NCI-H526 treated with DMSO at 0.1 percent for 48 hours (cell line): Measurements from ENCODE around the gene HS6ST3.

Experiments used
- DNase-seq: peaks from one replicate; lab custom pipeline; 2025; lab: John Stamatoyannopoulos, UW

Gene HS6ST3

DNA sequence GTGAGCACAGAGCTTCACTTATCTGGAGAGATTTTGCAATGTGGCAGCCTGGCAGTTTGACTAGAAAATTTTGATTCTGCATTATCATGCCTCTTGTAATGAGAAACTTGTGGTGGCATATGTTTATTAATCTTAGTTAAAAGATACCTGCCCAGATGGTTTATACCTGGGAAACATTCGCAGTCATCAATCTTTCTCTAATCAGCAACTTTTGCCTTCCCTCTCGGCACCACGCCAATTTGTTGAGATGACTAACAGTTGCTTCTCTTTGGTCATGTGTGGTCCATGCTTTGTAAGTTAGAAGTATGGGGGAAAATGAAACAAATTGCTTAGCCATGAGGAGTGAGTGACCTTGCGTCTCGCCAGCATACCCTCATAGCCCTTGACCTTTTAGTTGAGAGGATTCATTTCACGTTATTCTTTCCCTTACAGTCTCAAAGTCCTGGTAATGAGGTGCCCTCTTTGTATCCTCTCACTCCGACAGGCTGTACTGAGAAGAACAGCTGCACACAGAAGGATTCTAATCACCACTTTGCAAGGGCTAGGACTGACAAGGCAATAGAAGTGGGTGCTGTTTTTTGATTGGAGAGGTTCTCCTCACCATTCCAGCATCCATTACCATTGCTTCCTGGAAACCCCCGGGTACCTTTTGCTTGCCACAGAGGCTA, 703.0 kb downstream of the HS6ST3 start:
- no peak for DNase-seq

DNA sequence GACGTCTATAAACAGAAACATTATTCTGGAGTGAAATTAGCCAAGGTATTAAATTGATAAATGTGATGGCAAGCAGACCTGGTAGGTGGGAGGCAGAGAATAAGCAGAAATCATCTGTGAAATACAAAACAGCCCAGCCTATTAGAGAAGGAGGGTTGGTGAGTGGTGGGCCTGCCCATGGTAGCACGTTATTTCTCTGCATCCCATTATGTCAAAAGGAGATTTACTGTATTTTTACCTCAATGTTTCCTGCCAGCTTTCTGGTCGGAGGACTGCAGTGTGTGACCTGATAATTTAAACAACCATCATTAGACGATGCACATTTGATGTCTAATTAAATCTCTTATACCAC, 703.5 kb downstream of the HS6ST3 start:
- no peak for DNase-seq

DNA sequence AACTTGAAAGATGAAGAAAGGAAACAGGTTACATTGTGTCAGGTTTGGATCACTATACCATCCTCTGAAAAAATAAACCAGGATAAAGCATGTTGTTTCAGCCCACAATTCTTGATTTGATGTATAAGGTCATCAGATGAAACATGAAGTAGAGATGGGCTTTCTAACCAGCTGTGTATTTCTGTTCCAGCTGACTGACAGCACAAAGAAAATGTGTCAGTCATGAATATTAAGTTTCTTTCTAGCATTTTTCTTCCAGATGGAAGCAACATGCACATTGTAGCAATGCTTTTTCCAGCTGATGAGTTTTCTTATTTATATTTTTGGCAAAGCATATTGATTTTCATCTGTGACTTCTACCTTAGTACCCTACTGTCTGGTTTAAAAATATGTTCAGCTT, 704.8 kb downstream of the HS6ST3 start:
- DNase-seq = no peak

DNA sequence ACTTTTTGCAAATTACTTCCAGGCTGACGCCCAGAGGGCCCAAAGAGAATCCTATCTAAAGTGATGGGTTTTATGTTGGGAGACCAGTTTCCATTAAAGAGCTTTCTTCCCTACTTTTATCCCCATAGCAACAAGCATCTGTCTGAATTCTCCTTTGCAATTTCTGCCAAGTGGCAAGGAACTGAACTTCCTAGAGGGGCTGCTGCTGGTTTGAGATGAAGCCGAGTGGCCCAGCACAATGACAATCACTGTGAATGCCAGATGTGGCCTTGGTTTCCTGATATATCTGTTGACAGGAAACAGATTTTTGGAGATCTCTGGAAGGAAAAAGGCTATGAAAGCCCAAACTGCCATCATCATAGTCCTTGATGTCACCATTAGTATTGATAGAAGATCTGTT, 705.8 kb downstream of the HS6ST3 start:
- no peak for DNase-seq

DNA sequence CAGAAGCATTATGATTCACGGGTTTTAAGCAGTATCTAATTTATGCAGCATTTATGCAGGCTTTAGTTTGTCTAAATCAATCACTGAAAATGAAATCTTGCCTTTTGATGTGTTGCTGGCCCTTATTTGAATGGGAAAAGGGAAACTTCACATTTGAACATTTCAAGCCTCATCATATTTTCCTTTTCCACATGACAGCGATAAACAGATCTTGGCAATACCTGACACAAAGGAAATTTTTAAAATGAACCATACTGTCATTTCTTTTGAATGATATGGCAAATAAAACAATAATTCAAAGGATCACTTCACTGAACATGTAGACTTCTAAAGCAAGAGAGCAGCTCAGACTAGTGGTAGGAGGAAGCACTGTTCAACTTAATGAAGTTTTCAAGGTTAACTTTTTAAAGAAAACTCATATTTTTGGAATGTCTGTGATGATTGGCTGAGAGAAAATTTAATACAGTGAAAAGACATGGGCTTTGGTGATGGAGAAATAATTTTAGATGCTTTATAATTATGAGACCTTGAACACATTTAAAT, 706.3 kb downstream of the HS6ST3 start:
- no peak for DNase-seq

DNA sequence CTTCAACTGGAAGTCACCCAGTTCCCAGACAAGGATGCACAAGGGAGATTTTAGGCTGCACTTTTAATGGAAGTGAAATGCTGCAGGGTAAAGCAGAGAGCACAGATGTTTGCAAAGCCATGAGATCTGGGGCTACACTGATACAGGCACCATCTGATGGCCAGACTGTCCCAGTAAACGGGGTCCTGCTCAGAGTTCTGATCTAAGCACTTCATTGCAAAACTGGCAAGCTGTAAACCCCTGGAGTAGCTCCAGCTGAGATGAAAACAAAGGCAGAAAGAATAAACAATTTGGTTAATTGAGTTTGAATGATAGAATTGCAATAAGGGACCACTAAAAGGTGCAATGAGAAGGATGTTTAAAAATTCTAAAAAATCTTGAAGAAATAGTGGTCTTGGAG, 707.2 kb downstream of the HS6ST3 start:
- DNase-seq = no peak

DNA sequence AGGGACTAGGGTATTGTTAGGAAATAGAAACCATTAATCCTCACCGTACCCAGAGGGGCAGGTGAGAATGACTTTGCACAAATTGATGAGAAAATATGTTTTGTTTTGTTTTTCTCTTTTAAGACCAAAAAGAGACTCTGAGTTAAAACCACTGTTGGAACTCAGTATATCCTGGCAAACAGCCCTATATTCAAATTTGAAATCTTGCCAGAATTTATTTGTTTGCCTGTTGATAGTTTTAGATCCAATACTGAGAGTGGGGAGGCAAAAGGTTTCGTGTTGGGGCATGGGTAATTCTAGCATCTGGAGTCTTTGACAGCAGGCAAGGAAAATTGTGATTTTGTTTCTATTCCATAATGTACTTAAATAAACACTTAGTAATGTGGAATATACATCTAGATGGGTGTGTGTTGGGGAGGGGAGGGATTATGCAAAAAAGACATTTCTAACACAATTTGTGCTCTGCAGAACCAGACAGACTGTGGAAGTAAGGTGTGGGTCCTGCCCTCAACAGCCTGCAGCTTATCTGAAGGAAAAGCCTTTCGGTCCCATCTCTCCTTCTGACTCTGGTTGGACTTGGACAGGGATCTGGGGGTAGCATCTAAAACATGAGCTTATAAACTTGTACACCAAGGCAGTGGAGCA, 713.7 kb downstream of the HS6ST3 start:
- no peak for DNase-seq

DNA sequence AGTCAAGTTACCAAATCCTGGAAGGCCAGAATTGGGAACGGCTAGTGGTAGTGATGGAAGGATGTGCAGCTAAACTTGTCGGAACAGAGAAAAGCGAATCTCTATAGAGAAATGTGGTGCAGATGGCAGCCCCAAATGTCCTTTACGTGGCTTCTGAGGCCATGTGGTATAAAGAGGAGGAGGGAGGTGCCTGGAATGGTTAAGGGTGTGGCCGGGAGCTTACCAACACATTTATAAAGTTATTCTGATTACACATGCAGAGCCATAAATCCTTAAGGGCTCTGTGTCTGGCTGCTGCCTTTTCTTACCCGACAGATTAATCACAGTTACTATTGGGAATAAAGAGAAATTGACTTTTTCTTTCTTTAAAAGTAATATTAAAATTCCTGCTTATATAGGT, 714.3 kb downstream of the HS6ST3 start:
- no peak for DNase-seq

DNA sequence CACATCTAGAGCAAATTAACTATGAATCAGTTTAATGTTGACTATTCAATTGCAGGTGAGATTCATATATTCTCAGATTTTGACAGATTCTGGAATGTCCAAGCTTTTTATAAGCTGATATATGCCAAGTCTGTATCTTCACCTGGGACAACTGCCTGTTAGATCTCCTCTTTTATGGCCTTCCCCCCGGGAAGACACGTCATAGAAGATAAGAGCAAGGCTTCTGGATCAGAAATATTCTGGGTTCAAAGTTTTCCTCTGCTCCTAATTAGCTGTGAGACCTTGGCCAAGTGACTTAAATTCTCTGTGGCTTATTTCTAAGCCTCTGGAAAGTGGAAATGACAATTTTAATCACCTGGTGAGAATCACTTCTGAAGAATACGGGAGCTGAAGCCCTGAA, 716.8 kb downstream of the HS6ST3 start:
- no peak for DNase-seq

DNA sequence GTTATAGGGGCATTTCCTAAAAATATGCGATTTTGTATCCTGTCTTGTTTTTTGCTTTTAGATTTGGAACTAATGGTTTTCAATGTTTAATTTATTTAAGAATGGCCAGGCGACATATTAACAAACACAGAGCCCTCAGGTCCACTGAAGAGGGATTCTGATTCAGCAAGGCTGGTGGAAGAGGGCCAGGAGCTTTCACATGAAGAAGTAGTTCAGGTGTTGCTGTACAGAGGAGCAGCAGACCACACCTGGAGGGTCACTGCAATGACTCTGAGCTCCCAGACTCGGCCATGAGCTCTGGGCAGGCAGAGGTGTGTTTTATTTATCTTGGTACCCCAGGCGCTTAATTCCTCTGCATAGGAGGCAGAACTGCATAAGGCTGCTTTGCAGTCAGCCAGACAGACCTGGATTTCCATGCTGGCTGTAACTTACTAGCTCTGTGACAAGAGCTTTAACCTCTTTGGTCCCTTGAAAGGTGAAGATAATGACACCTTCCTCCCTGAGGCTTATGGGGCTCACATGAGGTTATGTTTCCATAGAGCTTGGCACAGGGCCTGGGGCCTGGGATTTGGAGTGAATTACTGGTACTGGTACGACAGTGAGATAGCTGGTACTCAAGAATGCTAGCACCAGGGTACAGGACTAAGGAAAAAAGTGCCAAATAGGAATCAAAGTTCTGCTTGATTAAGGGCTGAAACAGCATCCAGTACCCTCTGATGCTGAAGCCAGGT, 719.6 kb downstream of the HS6ST3 start:
- no peak for DNase-seq

DNA sequence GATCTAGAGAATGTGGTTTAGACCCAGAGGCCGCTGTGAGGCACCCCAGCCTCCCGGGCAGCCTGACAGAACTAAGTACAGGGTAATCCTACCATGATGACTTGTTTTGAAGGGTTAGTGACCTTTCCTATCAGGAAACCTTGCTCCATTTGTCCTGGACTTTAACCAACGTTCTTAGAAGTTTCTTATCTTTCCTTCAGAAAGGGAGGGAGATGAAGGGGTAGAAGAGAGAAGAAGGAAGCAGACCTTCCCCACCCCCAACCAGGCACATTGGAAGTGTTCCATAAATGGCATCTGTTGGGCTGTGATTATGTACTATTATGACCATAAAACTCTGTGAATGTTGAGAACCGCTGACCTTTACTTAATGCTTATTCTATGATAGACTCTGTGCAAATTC, 720.2 kb downstream of the HS6ST3 start:
- no peak for DNase-seq

DNA sequence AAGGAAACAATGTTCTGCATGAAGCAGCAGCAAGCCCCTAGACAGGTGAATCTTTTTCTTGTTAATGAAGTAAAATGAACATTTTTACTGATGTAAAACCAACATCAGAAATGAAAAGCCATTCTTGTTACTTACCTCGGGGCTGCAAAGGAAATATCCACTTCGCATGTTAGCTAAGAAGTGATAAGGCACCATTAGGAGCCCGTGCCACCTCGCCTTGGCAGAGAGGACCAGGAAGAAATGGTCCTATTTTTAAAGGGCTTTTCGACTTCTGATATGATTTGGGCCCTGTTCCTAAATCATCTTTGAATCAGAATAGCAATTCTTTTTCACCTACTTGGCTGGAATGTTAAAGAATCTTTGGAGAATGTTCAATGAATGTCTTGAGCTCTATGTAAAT, 721.1 kb downstream of the HS6ST3 start:
- DNase-seq = no peak

DNA sequence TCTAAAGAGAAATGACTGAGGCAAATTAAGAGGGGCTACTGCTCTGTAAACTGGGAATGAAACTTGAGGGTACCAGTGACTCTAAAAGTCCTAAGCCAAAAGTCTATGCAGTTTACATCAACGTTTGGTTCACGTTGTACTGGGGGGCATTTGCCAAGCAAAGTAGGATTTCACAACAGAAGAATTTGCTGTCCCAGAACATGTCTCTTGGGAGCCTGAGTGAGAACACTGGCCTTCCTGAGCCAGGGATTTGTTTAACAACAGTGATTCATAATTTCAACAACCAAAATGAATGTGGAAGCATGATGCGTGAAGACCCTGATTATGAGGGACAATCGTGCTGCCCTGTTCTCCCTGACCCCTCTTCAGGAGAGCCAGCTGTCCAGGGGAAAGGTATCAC, 726.4 kb downstream of the HS6ST3 start:
- no peak for DNase-seq

DNA sequence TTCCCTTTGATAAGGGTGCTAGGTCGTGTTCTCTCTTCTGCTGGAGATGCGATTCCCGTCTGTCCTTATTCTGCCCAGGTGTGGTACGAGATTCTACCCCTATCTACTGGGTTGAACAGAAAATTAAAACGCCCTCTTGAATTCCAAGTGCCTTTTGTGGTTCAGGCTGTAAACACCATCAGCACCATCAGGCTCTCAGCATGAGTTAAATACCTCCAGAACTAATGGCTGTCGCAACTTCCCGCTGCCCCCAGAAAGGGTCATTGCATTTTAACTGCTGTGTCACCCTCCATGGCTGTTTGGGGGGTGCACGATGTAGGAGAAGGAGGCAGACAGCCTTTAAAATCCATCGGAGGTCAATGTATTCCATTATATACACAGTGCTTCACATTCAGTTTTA, 727.0 kb downstream of the HS6ST3 start:
- no peak for DNase-seq

DNA sequence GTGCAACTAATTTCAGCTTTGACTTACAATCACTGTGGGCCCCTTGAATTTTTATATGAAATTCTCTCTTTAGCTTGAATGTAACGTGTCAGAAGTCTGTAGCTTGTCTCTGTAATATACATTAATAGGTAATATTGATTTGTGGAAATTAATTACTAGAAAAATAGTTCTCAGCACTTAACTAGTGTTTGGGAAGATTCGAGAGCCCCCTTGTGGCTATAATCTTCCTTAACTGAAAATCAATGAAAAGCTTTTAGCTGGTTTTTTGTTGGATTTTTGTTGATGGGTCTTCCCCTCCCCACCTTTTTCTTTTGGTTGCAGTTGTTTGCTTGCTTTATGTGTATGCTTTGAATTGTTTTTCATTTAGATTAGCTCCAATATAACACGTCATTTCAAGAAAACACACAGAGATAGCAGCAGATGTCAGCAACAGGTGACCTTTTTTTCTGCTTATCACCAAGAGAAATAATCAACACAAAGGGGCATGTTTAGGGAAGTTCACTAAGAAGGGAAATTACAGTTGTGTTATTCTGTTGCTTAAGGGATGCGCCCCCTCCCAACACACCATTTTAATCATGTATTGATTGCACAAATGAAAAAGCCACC, 727.5 kb downstream of the HS6ST3 start:
- DNase-seq = peak; percentile 32

DNA sequence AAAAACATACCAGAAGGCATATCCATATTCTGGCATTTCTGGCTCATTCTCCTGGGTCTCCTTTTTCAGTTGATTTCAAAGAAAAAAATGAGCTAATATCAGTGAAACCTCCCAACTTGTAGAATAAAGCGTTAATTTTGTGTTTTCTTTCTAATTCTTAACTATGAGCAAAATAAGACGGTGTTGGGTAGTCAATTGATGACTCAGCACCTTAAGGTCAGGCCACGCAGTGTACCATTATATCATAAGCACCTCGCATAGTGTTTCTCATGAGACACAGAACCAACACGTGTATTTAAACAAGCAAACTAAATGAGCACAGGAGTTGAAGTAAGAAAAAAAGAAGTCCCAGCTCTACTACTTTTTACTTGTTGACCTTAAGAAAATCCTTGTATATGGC, 729.5 kb downstream of the HS6ST3 start:
- DNase-seq = no peak

DNA sequence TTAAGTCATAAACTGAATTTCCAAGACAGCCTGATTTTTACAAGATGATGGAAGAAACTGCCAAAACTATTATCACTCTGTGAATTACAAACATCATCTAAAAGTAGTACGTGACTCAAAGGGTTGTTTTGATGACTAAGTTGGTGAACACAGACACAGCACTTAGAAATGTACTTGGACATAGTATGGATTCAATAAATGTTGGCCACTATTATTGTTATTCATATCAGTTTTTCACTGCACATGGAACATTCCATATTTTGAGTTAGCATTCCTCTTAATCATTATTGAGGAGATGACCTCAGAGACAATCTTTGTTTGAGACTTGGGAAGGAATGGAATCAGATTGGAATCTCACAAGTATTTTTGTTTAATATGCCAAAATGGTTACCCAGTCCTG, 731.5 kb downstream of the HS6ST3 start:
- no peak for DNase-seq

DNA sequence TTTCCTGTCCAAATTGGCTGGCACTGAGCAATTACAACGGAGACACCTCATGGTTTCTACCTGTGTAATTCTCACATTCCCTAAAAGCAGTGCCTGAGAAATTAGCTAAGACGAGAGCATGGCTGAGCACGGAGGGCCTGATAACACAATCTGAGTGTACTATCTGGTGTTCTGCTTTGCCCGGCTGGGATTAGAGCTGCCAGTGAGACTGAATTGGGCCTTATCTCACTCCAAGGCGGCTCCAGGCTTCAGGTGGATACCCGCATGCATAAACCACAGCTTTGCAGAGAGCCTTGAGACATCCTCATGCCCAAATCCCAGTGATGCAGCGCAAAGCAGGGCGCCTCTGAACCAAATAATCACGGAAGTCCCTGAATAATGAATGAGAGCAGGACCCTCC, 732.1 kb downstream of the HS6ST3 start:
- DNase-seq = no peak

DNA sequence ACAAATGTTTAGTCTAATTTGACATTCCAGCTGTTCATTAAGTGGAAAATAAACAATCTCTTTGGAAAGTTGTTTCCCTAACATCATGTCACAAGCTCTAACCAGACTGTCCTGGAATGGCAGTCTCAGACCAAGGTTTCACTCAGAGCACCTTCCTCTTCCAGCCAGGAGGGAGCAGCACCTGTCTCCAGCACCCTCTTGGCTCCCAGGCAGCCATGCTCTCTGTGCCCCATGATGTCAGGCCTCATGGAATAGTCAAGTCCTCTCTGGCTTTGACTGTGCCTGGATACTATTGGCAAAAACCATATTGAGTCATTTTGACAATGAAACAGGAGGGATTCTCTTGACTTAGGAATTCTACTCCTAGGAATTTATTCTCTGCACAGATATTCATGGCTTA, 733.0 kb downstream of the HS6ST3 start:
- peak; percentile 47 for DNase-seq

DNA sequence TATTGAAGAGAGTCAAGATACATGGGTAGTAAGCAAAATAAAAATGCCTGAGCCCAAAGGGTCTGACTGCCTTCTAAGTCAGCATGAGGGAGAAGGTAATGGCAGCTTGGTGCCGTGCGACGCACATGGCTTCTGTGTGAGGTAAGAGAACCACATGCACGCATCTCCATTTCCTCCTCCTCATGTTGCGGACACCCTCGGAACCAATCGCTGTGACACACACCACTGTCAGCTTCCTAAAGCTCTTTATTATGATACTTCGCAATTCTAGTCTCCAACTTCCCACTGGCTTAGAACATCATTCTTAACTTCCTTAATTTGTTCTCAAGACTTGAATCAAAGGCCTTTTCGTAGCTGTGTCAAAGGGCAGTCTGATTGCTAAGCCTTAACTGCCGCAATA, 734.2 kb downstream of the HS6ST3 start:
- no peak for DNase-seq

DNA sequence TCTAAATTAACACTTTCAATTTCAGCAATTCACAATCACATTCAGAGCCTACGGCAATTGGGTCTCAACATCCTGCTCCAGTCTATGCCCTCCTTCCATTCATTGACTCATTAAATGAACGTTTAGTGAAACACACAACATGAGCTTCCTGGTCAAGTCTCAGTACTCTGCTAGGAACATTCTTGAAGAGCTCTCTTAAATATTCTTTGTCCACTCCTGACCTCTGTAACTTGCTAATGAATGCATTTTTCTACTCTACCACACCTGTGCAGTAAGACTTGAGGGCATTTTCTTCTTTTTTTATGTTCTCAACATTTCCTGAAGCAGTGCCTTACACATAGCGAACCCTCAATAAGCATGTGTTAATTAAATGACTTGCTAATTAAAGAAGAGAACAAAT, 735.7 kb downstream of the HS6ST3 start:
- no peak for DNase-seq

DNA sequence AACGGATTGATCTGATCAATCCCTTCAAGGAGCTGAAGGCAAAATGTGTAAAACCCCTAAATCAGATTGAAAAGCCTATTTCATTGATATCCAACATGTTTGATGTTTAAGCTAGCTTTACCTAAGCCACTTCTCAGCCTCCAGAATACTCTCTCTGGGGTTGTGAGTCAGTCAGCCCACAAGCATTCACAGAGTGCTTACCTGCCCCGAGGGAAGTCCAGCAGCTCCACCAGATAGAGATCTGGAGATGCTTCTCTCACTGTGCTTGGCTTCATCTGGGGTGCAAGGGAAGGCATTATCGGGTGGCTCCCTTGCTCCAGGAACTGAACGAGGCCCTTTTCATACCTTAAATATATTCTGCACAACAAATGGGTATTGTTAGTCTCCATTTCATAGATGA, 744.7 kb downstream of the HS6ST3 start:
- DNase-seq = no peak

DNA sequence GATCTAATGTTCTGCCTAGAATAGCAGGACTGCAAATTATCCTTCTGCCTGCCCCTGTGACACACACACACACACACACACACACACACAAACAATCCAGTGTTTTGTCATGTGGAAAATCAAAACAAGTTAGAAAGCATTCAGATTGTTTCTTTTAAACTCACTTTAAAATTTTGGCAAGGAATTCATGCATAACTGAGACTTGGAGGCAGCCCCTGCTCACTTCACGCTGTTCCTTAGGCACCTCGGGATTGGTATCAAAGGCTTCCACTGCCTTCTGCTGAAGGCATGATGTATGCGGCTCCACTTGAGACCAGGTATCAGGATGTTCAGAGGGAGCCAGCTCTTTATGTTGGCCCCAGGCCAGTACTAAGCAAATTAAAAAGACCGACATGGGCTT, 745.6 kb downstream of the HS6ST3 start:
- no peak for DNase-seq
